ENCODE data around the gene MROH9.

- TF ChIP-seq CTCF (IDR thresholded peaks at IDR 0.05) = no peak
- no peak for TF ChIP-seq POLR2A (IDR thresholded peaks at IDR 0.05)
Observed at GRCh38 chr1:171062902-171063301, 127.6 kb downstream of the MROH9 start.
